IMR-90 (cell line): ENCODE measurements around the gene SEC16A.

ENCODE experiments used
- CEBPB ChIP-seq: IDR thresholded peaks from 2 replicates; pipeline ENCODE4 v1.6.1; 2012; ENCODE audit warnings: low read depth, low read length, improper control_type of control experiment
- CHD1 ChIP-seq: IDR thresholded peaks from 2 replicates; pipeline ENCODE4 v1.6.1; 2012; ENCODE audit warnings: low read depth, low read length, improper control_type of control experiment
- FOS ChIP-seq: fragments of 150-350 bp; IDR thresholded peaks from 2 replicates; pipeline ENCODE4 v1.6.1; 2016; ENCODE audit warnings: low read depth, low read length
- MAFK ChIP-seq: IDR thresholded peaks from 2 replicates; pipeline ENCODE4 v1.6.1; 2012; ENCODE audit warnings: low read depth, low read length, improper control_type of control experiment
- MAZ ChIP-seq: IDR thresholded peaks from 2 replicates; pipeline ENCODE4 v1.6.1; 2012; ENCODE audit warnings: low read depth, mild to moderate bottlenecking, low read length, improper control_type of control experiment, moderate library complexity, borderline replicate concordance
- MXI1 ChIP-seq: IDR thresholded peaks from 2 replicates; pipeline ENCODE4 v1.6.1; 2012; ENCODE audit warnings: low read depth, mild to moderate bottlenecking, low read length, moderate library complexity, borderline replicate concordance
- POLR2A ChIP-seq: IDR thresholded peaks from 2 replicates; pipeline ENCODE4 v1.6.1; 2012; ENCODE audit warnings: mild to moderate bottlenecking, low read depth, low read length
- RAD21 ChIP-seq: IDR thresholded peaks from 2 replicates; pipeline ENCODE4 v1.6.1; 2012; ENCODE audit warnings: low read length, improper control_type of control experiment
- RFX5 ChIP-seq: IDR thresholded peaks from 2 replicates; pipeline ENCODE4 v1.8.0; 2012; ENCODE audit warnings: low read depth, mild to moderate bottlenecking, low read length, moderate library complexity
- SMC3 ChIP-seq: fragments of 150-350 bp; IDR thresholded peaks from 2 replicates; pipeline ENCODE4 v1.6.1; 2016; ENCODE audit warnings: low read depth, mild to moderate bottlenecking, antibody characterized with exemption, low read length, moderate library complexity
- TF ChIP-seq, protein P1 (sequence below): conservative IDR thresholded peaks from 2 replicates; pipeline ENCODE4 v1.5.1; 2012; ENCODE audit warnings: mild to moderate bottlenecking, low read depth, low read length, improper control_type of control experiment
- TF ChIP-seq, protein P2 (sequence below): fragments of 150-350 bp; IDR thresholded peaks from 2 replicates; pipeline ENCODE4 v1.6.1; 2017; ENCODE audit warnings: mild to moderate bottlenecking, antibody characterized with exemption, low read length, low read depth
- TF ChIP-seq, protein P3 (sequence below): fragments of 150-350 bp; IDR thresholded peaks from 2 replicates; pipeline ENCODE4 v1.6.1; 2016; ENCODE audit warnings: low read depth, mild to moderate bottlenecking, low read length, moderate library complexity, borderline replicate concordance

DNA sequence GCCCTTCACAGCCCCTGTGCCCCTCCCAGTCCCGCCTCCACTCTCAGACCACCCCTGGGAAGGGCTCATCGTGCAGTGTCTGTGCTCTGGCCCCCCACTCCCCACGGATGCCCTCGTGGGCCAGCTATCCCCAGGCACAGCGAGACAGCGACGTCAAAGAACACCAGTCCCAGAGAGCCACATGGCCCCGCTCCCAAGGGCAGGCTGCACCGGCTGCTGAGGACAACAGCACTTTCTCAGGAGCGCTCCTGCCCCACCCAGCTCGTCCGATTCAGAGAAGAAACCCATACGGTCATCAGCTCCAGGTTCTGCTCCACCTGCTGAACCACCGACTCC, 78.1 kb downstream of the SEC16A start:
- TF ChIP-seq, protein P1, sequence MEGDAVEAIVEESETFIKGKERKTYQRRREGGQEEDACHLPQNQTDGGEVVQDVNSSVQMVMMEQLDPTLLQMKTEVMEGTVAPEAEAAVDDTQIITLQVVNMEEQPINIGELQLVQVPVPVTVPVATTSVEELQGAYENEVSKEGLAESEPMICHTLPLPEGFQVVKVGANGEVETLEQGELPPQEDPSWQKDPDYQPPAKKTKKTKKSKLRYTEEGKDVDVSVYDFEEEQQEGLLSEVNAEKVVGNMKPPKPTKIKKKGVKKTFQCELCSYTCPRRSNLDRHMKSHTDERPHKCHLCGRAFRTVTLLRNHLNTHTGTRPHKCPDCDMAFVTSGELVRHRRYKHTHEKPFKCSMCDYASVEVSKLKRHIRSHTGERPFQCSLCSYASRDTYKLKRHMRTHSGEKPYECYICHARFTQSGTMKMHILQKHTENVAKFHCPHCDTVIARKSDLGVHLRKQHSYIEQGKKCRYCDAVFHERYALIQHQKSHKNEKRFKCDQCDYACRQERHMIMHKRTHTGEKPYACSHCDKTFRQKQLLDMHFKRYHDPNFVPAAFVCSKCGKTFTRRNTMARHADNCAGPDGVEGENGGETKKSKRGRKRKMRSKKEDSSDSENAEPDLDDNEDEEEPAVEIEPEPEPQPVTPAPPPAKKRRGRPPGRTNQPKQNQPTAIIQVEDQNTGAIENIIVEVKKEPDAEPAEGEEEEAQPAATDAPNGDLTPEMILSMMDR, result no peak
- TF ChIP-seq CHD1 (no peak), RAD21 (no peak), POLR2A (no peak), CEBPB (no peak), RFX5 (no peak), MAZ (no peak), FOS (no peak), MXI1 (no peak), MAFK (no peak), SMC3 (no peak)
- TF ChIP-seq, protein P2, sequence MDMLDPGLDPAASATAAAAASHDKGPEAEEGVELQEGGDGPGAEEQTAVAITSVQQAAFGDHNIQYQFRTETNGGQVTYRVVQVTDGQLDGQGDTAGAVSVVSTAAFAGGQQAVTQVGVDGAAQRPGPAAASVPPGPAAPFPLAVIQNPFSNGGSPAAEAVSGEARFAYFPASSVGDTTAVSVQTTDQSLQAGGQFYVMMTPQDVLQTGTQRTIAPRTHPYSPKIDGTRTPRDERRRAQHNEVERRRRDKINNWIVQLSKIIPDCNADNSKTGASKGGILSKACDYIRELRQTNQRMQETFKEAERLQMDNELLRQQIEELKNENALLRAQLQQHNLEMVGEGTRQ, result no peak
- TF ChIP-seq, protein P3, sequence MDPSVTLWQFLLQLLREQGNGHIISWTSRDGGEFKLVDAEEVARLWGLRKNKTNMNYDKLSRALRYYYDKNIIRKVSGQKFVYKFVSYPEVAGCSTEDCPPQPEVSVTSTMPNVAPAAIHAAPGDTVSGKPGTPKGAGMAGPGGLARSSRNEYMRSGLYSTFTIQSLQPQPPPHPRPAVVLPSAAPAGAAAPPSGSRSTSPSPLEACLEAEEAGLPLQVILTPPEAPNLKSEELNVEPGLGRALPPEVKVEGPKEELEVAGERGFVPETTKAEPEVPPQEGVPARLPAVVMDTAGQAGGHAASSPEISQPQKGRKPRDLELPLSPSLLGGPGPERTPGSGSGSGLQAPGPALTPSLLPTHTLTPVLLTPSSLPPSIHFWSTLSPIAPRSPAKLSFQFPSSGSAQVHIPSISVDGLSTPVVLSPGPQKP, result no peak
